ENCODE results near the gene GCNT4.

GRCh38 chr5:75089662-75090061, 37.3 kb upstream of the GCNT4 start:
- TF ChIP-seq CTCF (IDR thresholded peaks at IDR 0.05), result no peak
- no peak for TF ChIP-seq POLR2A (IDR thresholded peaks at IDR 0.05)
- TF ChIP-seq EP300 (IDR thresholded peaks at IDR 0.05; ENCODE audit: low read depth), result no peak

Measured in transverse colon (tissue), 3 donors.